Measurements from ENCODE around the gene CSNK1G2.

- TF ChIP-seq CTCF (IDR thresholded peaks at IDR 0.05) (no peak), POLR2A (IDR thresholded peaks at IDR 0.05) (no peak)
Observed at GRCh38 chr19:1911995-1912394, 29.0 kb upstream of the CSNK1G2 start.

All from Peyer's patch (tissue), 4 donors.